ENCODE data around the gene USP54.

The USP54 gene

DNA sequence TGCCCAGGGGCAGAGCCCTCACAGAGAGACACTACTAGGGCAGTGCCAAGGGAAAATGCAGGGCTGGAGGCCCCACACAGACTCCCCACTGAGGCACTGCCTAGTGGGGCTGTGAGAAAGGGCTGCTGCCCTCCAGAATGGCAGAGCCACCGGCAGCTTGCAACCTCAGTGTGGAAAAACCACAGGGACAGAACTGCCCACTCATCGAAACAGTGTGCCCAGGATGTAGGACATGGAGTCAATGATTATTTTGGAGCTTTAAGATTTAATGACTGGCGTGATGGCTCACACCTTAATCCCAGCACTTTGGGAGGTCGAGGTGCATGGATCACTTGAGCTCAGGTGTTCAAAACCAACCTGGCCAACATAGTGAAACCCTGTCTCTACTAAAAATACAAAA lies 130.2 kb downstream of the USP54 start:
- H3K36me3 ChIP-seq (ENCODE audit: insufficient read depth, low read length): peaks cover 34% of the 10 kb centered on the region
- no peak overlapping the region for H2AFZ ChIP-seq (ENCODE audit: low read depth, low read length)
- no peaks in the 10 kb centered on the region for H3K27me3 ChIP-seq (ENCODE audit: insufficient read depth, low read length)
- H3K4me1 ChIP-seq (ENCODE audit: insufficient read depth, low read length): no peaks in the 10 kb centered on the region
- H3K9me3 ChIP-seq (ENCODE audit: low read length): no peaks in the 10 kb centered on the region
- no peak overlapping the region for H3K4me3 ChIP-seq (ENCODE audit: low read length)

DNA sequence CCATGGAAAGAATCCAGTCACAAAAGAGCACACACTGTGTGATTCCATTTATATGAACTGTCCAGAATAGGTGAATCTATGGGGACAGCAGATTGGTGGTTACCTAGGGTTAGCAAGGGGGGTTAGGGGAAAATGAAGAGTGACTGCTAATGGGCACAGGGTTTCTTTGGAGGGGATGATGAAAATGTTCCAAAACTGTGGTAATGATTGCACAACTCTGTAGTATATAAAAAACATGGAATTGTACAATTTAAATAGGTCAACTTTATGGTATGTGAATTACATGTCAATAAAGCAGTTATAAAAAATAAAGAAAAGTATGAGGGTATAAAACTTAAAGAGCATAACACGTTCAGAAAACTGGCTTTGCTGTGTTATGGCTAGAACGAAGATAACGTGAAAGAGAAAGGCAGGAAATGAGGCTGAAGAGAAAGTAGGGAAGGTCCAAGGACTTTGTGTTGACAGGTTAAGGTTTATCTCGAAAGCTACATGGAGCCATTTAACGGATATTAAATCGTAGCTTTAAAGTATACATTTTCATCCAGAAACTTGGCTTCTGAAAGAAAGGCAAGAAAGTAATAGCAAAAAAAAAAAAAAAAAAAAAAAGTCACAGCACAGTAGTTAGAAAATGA lies 131.3 kb downstream of the USP54 start:
- H3K4me3 ChIP-seq (ENCODE audit: low read length): no peak overlapping the region
- no peak overlapping the region for H2AFZ ChIP-seq (ENCODE audit: low read depth, low read length)
- no peaks in the 10 kb centered on the region for H3K4me1 ChIP-seq (ENCODE audit: insufficient read depth, low read length)
- peaks cover 25% of the 10 kb centered on the region for H3K36me3 ChIP-seq (ENCODE audit: insufficient read depth, low read length)
- no peaks in the 10 kb centered on the region for H3K9me3 ChIP-seq (ENCODE audit: low read length)
- H3K27me3 ChIP-seq (ENCODE audit: insufficient read depth, low read length): no peaks in the 10 kb centered on the region

DNA sequence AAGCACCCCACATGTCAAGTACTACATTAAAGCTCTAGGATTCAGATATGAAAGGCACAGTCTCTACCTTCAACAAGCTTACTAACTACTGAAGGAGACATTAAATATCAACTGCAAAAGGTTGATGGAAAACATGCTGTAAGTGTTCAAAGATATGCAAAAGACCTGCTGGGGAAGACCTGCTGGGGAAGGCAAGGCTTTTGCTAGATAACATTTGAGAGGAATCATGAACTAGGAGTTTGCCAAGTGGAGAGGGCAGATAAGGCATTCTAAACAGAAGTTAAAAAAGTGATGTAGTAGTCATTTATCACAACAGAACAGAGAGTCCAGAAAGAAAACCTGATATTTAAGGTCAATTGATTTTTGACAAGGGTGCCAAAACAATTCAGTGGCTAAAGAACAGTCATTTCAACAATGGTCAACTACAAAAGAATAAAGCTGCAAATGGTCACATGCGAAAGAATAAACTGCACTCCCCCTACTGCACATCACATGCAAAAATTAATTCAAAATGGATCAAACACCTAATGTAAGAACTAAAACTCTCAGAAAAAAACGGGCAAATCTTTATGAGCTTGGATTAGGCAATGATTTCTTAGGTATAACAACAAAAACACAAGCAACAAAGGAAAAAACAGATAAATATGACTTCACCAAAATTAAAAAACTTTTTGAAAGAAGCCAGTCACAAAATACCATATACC lies 134.8 kb downstream of the USP54 start:
- H3K27me3 ChIP-seq (ENCODE audit: insufficient read depth, low read length): no peaks in the 10 kb centered on the region
- H3K36me3 ChIP-seq (ENCODE audit: insufficient read depth, low read length): peaks cover 26% of the 10 kb centered on the region
- no peaks in the 10 kb centered on the region for H3K4me1 ChIP-seq (ENCODE audit: insufficient read depth, low read length)
- H2AFZ ChIP-seq (ENCODE audit: low read depth, low read length): no peak overlapping the region
- no peak overlapping the region for H3K4me3 ChIP-seq (ENCODE audit: low read length)
- H3K9me3 ChIP-seq (ENCODE audit: low read length): no peaks in the 10 kb centered on the region

DNA sequence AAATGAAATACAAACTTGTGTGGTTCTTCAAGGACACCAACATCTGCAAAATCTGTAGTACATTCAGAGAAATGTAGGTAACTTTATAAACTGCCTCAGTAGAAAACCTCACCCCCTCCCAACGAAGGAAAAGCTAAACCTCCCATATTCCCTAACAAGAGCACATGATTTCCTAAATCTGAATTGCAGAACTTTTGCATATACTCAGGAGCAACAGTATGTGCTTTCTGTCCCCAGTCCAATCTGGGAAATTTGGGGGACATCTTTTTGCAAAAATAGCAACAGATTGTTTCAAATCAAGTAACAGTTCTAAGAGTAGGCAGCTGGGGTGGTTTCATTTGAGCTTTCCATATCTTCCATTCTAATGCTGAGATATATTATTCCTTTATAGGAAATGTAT lies 142.0 kb downstream of the USP54 start:
- Histone ChIP-seq H3K27me3 (ENCODE audit: insufficient read depth, low read length) (no peaks in the 10 kb centered on the region), H3K4me1 (ENCODE audit: insufficient read depth, low read length) (no peaks in the 10 kb centered on the region), H3K9me3 (ENCODE audit: low read length) (no peaks in the 10 kb centered on the region), H2AFZ (ENCODE audit: low read depth, low read length) (no peak overlapping the region), H3K36me3 (ENCODE audit: insufficient read depth, low read length) (peaks cover 39% of the 10 kb centered on the region), H3K4me3 (ENCODE audit: low read length) (no peak overlapping the region)

DNA sequence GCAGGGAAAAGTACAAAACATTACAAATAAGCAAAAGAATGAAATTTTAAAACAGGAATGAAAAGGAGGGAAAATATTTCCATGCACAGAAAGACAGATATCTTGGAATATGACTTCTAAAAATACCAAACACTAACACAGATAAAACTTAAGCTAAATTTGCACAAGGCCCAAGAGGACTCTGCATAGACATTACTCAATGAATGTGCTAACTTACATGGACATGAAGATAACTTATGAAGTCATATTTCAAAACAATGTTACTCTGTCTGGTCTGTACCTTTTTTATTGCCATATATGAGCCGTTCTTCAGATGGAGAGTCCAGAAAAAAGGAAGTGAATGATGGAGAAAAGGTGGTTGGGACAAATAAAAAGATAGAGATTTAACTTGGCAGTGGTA lies 142.8 kb downstream of the USP54 start:
- Histone ChIP-seq H3K9me3 (ENCODE audit: low read length) (no peaks in the 10 kb centered on the region), H3K27me3 (ENCODE audit: insufficient read depth, low read length) (no peaks in the 10 kb centered on the region), H2AFZ (ENCODE audit: low read depth, low read length) (no peak overlapping the region), H3K36me3 (ENCODE audit: insufficient read depth, low read length) (peaks cover 40% of the 10 kb centered on the region), H3K4me3 (ENCODE audit: low read length) (no peak overlapping the region), H3K4me1 (ENCODE audit: insufficient read depth, low read length) (no peaks in the 10 kb centered on the region)

Measured in neuron (in vitro differentiated cells).